SK-N-SH (cell line): ENCODE measurements around the gene GLIS2. TPM values are rescaled to one million over a fixed set of nuclear protein-coding genes. Genes with fewer than 3 reads are reported as not detected.

Experiments
- CTCF ChIA-PET: fragments of 300-600, 350-600 bp; formaldehyde crosslinking; extraction: SDS; loops from one replicate; lab custom pipeline; 2021; lab: Yijun Ruan, JAX
- POLR2A ChIA-PET: fragments of 350-600 bp; sonication (Branson Sonifier 250); formaldehyde crosslinking; extraction: SDS; loops from one replicate; lab custom pipeline; 2020; ENCODE audit warnings: antibody characterized with exemption, inconsistent platforms; lab: Yijun Ruan, JAX
- DNase-seq: peaks from one replicate; pipeline ENCODE4 v3.0.0; 2012
- H2AFZ ChIP-seq: fragments of 200-600 bp; sonication (generic); 2 replicates; pipeline ENCODE4 v1.8.1; 2016; ENCODE audit warnings: antibody characterized with exemption, mild to moderate bottlenecking, low read depth
- H3F3A ChIP-seq: fragments of 200-600 bp; sonication (generic); replicated peaks from 2 replicates; pipeline ENCODE3; 2016; ENCODE audit warnings: antibody characterized with exemption, mild to moderate bottlenecking; ENCODE audit not compliant: insufficient read depth
- H3K27ac ChIP-seq, 2 experiments: fragments of 200-500 bp in 1 of 2; fragments of 200-600 bp in 1 of 2; sonication (Bioruptor generic) in 1 of 2; sonication (generic), shearing (Covaris generic) in 1 of 2; 2 replicates each; pipeline versions ENCODE4 v1.5.1 to v1.6.1; 2014 to 2016; ENCODE audit warnings: low read depth in 2 of 2, inconsistent platforms in 1 of 2, low read length in 1 of 2, mild to moderate bottlenecking in 1 of 2, mixed read lengths in 1 of 2
- H3K27me3 ChIP-seq: fragments of 200-600 bp; sonication (generic), shearing (Covaris generic); 2 replicates; pipeline ENCODE4 v1.6.1; 2016; ENCODE audit warnings: mixed run types; ENCODE audit not compliant: insufficient read depth
- H3K36me3 ChIP-seq, 2 experiments: fragments of 200-500 bp in 1 of 2; fragments of 200-600 bp in 1 of 2; sonication (Bioruptor generic) in 1 of 2; sonication (generic) in 1 of 2; replicated peaks in 1 of 2; 2 replicates each; pipeline versions ENCODE3 to v1.5.1; 2014 to 2016; ENCODE audit warnings: low read length in 1 of 2, mild to moderate bottlenecking in 1 of 2; ENCODE audit not compliant: insufficient read depth in 2 of 2, control insufficient read depth in 1 of 2
- H3K4me1 ChIP-seq, 2 experiments: fragments of 200-500 bp in 1 of 2; fragments of 200-600 bp in 1 of 2; sonication (Bioruptor generic) in 1 of 2; sonication (generic), shearing (Covaris generic) in 1 of 2; 2 replicates each; pipeline versions ENCODE4 v1.5.1 to v1.6.1; 2014 to 2016; ENCODE audit warnings: low read depth in 1 of 2, low read length in 1 of 2, mixed run types in 1 of 2; ENCODE audit not compliant: insufficient read depth in 2 of 2, control insufficient read depth in 1 of 2
- H3K4me2 ChIP-seq: fragments of 200-600 bp; sonication (generic), shearing (Covaris generic); 2 replicates; pipeline ENCODE4 v1.6.1; 2017; ENCODE audit warnings: mixed run types
- H3K4me3 ChIP-seq, 2 experiments: fragments of 200-500 bp in 1 of 2; fragments of 200-600 bp in 1 of 2; sonication (Bioruptor generic) in 1 of 2; sonication (generic), shearing (Covaris generic) in 1 of 2; 2 replicates each; pipeline versions ENCODE4 v1.5.1 to v1.8.1; 2014 to 2016; ENCODE audit warnings: low read depth in 2 of 2, inconsistent platforms in 1 of 2, low read length in 1 of 2, mild to moderate bottlenecking in 1 of 2, mixed read lengths in 1 of 2, moderate library complexity in 1 of 2
- H3K79me2 ChIP-seq: fragments of 200-600 bp; sonication (generic); 2 replicates; pipeline ENCODE4 v1.8.1; 2017; ENCODE audit warnings: mild to moderate bottlenecking; ENCODE audit not compliant: insufficient read depth
- H3K9ac ChIP-seq: fragments of 200-600 bp; sonication (generic); 2 replicates; pipeline ENCODE4 v1.6.1; 2017; ENCODE audit warnings: mixed run types
- H3K9me2 ChIP-seq: fragments of 200-600 bp; sonication (generic); 2 replicates; pipeline ENCODE4 v1.6.1; 2017; ENCODE audit warnings: mixed run types
- H3K9me3 ChIP-seq: fragments of 200-600 bp; sonication (generic); 2 replicates; pipeline ENCODE4 v1.6.1; 2017; ENCODE audit warnings: mixed run types, mild to moderate bottlenecking, moderate library complexity
- H4K20me1 ChIP-seq: fragments of 200-600 bp; sonication (generic); 2 replicates; pipeline ENCODE4 v1.6.1; 2017; ENCODE audit warnings: mild to moderate bottlenecking, mixed run types; ENCODE audit not compliant: insufficient read depth
- ELF1 ChIP-seq: IDR thresholded peaks from 2 replicates; pipeline ENCODE4 v1.4.0; 2012
- EZH2phosphoT487 ChIP-seq: fragments of 200-600 bp; sonication (generic); IDR thresholded peaks from 2 replicates; pipeline ENCODE4 v1.6.1; 2017; ENCODE audit warnings: low read depth, mixed run types, mild to moderate bottlenecking, antibody characterized with exemption, moderate library complexity, borderline replicate concordance
- FOXJ3 ChIP-seq: sonication (generic); formaldehyde crosslinking; IDR thresholded peaks from 2 replicates; pipeline ENCODE4 v1.5.1; 2020; ENCODE audit warnings: mild to moderate bottlenecking, missing genetic modification reagents
- MAX ChIP-seq: IDR thresholded peaks from 2 replicates; pipeline ENCODE4 v1.4.0; 2012; ENCODE audit warnings: low read depth
- MXI1 ChIP-seq: IDR thresholded peaks from 2 replicates; pipeline ENCODE4 v1.6.1; 2012; ENCODE audit warnings: mild to moderate bottlenecking, low read depth, low read length, improper control_type of control experiment
- REST ChIP-seq: IDR thresholded peaks from 2 replicates; pipeline ENCODE4 v1.6.1; 2012; ENCODE audit warnings: mild to moderate bottlenecking, low read depth, low read length, moderate library complexity
- SIN3A ChIP-seq: IDR thresholded peaks from 2 replicates; pipeline ENCODE4 v1.6.1; 2012; ENCODE audit warnings: low read depth, mild to moderate bottlenecking, low read length, moderate library complexity, borderline replicate concordance
- TEAD4 ChIP-seq: IDR thresholded peaks from 2 replicates; pipeline ENCODE4 v1.4.0; 2012; ENCODE audit warnings: mild to moderate bottlenecking, borderline replicate concordance; ENCODE audit not compliant: insufficient read depth
- USF1 ChIP-seq: IDR thresholded peaks from 2 replicates; pipeline ENCODE4 v1.4.0; 2012; ENCODE audit warnings: low read depth, borderline replicate concordance
- WGBS: methylation state at CpG from one replicate; pipeline ENCODE4 v1.1.6; 2017; ENCODE audit warnings: low lambda C conversion rate; 5-methylcytosine and 5-hydroxymethylcytosine counted together
- polyA plus RNA-seq, 3 experiments: library from polyadenylated mRNA; depleted of rRNA; stranded (reverse); fragments of >200 nt; gene quantifications; 2 replicates each; pipeline ENCODE4 v1.2.3, GENCODE V29; 2012

GLIS2 gene
- polyA plus RNA-seq, 1 of the 3 experiments (the other 2 are of a cell fraction), result 6.5 TPM

GRCh38 chr16:4365615-4366014, 49.7 kb downstream of the GLIS2 start:
- Histone ChIP-seq H3K4me2 (no peak overlapping the region), H2AFZ (no peak overlapping the region), H3K36me3 (no peaks in the 10 kb centered on the region), H3K9ac (no peak overlapping the region), H3K27ac (no peak overlapping the region), H3F3A (no peaks in the 10 kb centered on the region), H3K9me3 (no peaks in the 10 kb centered on the region), H3K4me1 (peaks cover 7 to 35% of the 10 kb centered on the region in 2 experiments; a peak in 3 of 4 replicates), H3K27me3 (no peaks in the 10 kb centered on the region), H3K79me2 (no peaks in the 10 kb centered on the region), H4K20me1 (peaks cover 4% of the 10 kb centered on the region; the same call in 1 of the 2 replicates), H3K9me2 (no peaks in the 10 kb centered on the region), H3K4me3 (no peak overlapping the region)
- no peak for DNase-seq
- TF ChIP-seq MXI1 (no peak), FOXJ3 (CRISPR knock-in tag) (no peak), EZH2phosphoT487 (no peak), MAX (no peak), REST (no peak), TEAD4 (no peak), ELF1 (no peak)
- 96% methylated on average over 6 of the region's 12 CpGs for WGBS
- CTCF ChIA-PET, result interaction anchor here (1.2 to 32.1 kb wide), 2 partner anchors 14 to 37 kb away, joined by 4 to 558 read pairs; partner anchors contain the start of gene PAM16
- POLR2A ChIA-PET, result no interaction called here

GRCh38 chr16:4366016-4366415, 50.1 kb downstream of the GLIS2 start:
- peaks cover 11 to 37% of the 10 kb centered on the region in 2 experiments; a peak in 3 of 4 replicates for H3K4me1 ChIP-seq
- DNase-seq, result no peak
- H3K36me3 ChIP-seq, result no peaks in the 10 kb centered on the region
- no peaks in the 10 kb centered on the region for H3K9me3 ChIP-seq
- no peak overlapping the region for H3K4me3 ChIP-seq
- H3K27me3 ChIP-seq, result no peaks in the 10 kb centered on the region
- CTCF ChIA-PET, result interaction anchor here (1.2 to 32.1 kb wide), 2 partner anchors 15 to 36 kb away, joined by 4 to 558 read pairs; partner anchors contain the start of gene PAM16
- H4K20me1 ChIP-seq, result peaks cover 4% of the 10 kb centered on the region; the same call in 1 of the 2 replicates
- H3K4me2 ChIP-seq, result no peak overlapping the region
- H3F3A ChIP-seq, result no peaks in the 10 kb centered on the region
- H3K9ac ChIP-seq, result no peak overlapping the region
- POLR2A ChIA-PET, result no interaction called here
- no peaks in the 10 kb centered on the region for H3K79me2 ChIP-seq
- 100% methylated on average over 2 of the region's 13 CpGs for WGBS
- H2AFZ ChIP-seq, result no peak overlapping the region
- H3K27ac ChIP-seq, result no peak overlapping the region
- no peaks in the 10 kb centered on the region for H3K9me2 ChIP-seq
- no peak for TF ChIP-seq REST
- no peak for TF ChIP-seq USF1
- TF ChIP-seq SIN3A, result no peak
